ENCODE measurements around the gene MPLKIP.

GRCh38 chr7:40133561-40134427, 628 bp downstream of the MPLKIP start:
- TF ChIP-seq CTCF (IDR thresholded peaks at IDR 0.05; ENCODE audit: borderline replicate concordance, extremely low read depth, low read length, poor library complexity, severe bottlenecking) (no peak), EZH2 (IDR thresholded peaks at IDR 0.05; ENCODE audit: borderline replicate concordance, low read depth, low read length, severe bottlenecking) (no peak)

Data from DND-41 (cell line).